ENCODE data around the gene DAZAP1. TPM values are rescaled to one million over a fixed set of nuclear protein-coding genes. Genes with fewer than 3 reads are reported as not detected.

DAZAP1 gene
- total and polyA plus RNA-seq, 4 donors, result 5.4 to 45.0 (median 29.7) TPM

DNA sequence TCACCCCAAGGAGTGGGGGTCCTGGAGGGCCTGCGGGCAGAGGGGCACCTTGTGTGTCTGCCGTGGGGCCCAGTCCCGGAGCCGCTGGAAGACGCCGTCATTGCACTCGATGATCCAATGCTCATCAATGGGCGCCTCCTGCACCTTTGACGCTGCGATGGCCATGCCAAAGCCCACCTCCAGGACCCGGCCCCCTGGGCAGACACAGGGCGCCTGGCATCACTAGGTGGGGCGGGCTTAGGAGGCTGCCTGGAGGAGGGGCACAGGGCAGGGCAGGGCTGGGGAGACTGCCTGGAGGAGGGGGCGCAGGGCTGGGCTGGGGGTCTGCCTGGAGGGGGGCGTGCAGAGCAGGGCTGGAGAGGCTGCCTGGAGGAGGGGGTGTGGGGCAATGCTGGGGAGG, 7.6 kb upstream of the DAZAP1 start:
- H3K9me3 ChIP-seq (ENCODE audit: control insufficient read depth in 4 of 4, low read length in 3 of 4), result no peaks in the 10 kb centered on the region
- H3K9ac ChIP-seq (ENCODE audit: low read depth in 1 of 2, low read length in 2 of 2), result no peak overlapping the region
- peaks cover 29 to 62% (median 47%) of the 10 kb centered on the region in 4 donors for H3K4me1 ChIP-seq (ENCODE audit: control insufficient read depth in 4 of 4, insufficient read depth in 4 of 4, low read length in 3 of 4)
- H3K36me3 ChIP-seq (ENCODE audit: control insufficient read depth in 4 of 4, insufficient read depth in 3 of 4, low read depth in 1 of 4, low read length in 3 of 4), result peaks cover 0 to 6% (median 2%) of the 10 kb centered on the region in 4 donors
- no peak for DNase-seq (ENCODE audit: low spot score)
- 70% methylated on average over 15 of the region's 15 CpGs for WGBS
- no peaks in the 10 kb centered on the region for H3K27me3 ChIP-seq (ENCODE audit: control insufficient read depth in 4 of 4, insufficient read depth in 4 of 4, low read length in 3 of 4)
- TF ChIP-seq EGR1 (IDR thresholded peaks at IDR 0.05; ENCODE audit: low read depth in 2 of 2), result no peak
- no peak for TF ChIP-seq JUND (IDR thresholded peaks at IDR 0.05)
- TF ChIP-seq, protein P1, sequence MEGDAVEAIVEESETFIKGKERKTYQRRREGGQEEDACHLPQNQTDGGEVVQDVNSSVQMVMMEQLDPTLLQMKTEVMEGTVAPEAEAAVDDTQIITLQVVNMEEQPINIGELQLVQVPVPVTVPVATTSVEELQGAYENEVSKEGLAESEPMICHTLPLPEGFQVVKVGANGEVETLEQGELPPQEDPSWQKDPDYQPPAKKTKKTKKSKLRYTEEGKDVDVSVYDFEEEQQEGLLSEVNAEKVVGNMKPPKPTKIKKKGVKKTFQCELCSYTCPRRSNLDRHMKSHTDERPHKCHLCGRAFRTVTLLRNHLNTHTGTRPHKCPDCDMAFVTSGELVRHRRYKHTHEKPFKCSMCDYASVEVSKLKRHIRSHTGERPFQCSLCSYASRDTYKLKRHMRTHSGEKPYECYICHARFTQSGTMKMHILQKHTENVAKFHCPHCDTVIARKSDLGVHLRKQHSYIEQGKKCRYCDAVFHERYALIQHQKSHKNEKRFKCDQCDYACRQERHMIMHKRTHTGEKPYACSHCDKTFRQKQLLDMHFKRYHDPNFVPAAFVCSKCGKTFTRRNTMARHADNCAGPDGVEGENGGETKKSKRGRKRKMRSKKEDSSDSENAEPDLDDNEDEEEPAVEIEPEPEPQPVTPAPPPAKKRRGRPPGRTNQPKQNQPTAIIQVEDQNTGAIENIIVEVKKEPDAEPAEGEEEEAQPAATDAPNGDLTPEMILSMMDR (IDR thresholded peaks at IDR 0.05; ENCODE audit: low read depth, low read length, missing input control), result no peak
- TF ChIP-seq YY1 (IDR thresholded peaks at IDR 0.05), result no peak
- TF ChIP-seq, protein P2, sequence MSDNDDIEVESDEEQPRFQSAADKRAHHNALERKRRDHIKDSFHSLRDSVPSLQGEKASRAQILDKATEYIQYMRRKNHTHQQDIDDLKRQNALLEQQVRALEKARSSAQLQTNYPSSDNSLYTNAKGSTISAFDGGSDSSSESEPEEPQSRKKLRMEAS (IDR thresholded peaks at IDR 0.05), result no peak
- TF ChIP-seq NR2F2 (IDR thresholded peaks at IDR 0.05), result no peak
- no peak for TF ChIP-seq RAD21 (IDR thresholded peaks at IDR 0.05)
- no peak for TF ChIP-seq SP1 (IDR thresholded peaks at IDR 0.05)
- TF ChIP-seq TAF1 (conservative IDR thresholded peaks at IDR 0.05), result no peak
- TF ChIP-seq, protein P3, sequence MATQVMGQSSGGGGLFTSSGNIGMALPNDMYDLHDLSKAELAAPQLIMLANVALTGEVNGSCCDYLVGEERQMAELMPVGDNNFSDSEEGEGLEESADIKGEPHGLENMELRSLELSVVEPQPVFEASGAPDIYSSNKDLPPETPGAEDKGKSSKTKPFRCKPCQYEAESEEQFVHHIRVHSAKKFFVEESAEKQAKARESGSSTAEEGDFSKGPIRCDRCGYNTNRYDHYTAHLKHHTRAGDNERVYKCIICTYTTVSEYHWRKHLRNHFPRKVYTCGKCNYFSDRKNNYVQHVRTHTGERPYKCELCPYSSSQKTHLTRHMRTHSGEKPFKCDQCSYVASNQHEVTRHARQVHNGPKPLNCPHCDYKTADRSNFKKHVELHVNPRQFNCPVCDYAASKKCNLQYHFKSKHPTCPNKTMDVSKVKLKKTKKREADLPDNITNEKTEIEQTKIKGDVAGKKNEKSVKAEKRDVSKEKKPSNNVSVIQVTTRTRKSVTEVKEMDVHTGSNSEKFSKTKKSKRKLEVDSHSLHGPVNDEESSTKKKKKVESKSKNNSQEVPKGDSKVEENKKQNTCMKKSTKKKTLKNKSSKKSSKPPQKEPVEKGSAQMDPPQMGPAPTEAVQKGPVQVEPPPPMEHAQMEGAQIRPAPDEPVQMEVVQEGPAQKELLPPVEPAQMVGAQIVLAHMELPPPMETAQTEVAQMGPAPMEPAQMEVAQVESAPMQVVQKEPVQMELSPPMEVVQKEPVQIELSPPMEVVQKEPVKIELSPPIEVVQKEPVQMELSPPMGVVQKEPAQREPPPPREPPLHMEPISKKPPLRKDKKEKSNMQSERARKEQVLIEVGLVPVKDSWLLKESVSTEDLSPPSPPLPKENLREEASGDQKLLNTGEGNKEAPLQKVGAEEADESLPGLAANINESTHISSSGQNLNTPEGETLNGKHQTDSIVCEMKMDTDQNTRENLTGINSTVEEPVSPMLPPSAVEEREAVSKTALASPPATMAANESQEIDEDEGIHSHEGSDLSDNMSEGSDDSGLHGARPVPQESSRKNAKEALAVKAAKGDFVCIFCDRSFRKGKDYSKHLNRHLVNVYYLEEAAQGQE (IDR thresholded peaks at IDR 0.05), result no peak
- no peak for TF ChIP-seq RXRA (IDR thresholded peaks at IDR 0.05)
- no peak for TF ChIP-seq HNF4G (IDR thresholded peaks at IDR 0.05)
- TF ChIP-seq FOXA1 (IDR thresholded peaks at IDR 0.05), result no peak
- no peak for TF ChIP-seq GABPA (IDR thresholded peaks at IDR 0.05 in 1 of 2, conservative IDR thresholded peaks at IDR 0.05 in 1 of 2)
- TF ChIP-seq, protein P4, sequence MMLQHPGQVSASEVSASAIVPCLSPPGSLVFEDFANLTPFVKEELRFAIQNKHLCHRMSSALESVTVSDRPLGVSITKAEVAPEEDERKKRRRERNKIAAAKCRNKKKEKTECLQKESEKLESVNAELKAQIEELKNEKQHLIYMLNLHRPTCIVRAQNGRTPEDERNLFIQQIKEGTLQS (IDR thresholded peaks at IDR 0.05), result no peak
- no peak for TF ChIP-seq HNF4A (conservative IDR thresholded peaks at IDR 0.05)
- TF ChIP-seq, protein P5, sequence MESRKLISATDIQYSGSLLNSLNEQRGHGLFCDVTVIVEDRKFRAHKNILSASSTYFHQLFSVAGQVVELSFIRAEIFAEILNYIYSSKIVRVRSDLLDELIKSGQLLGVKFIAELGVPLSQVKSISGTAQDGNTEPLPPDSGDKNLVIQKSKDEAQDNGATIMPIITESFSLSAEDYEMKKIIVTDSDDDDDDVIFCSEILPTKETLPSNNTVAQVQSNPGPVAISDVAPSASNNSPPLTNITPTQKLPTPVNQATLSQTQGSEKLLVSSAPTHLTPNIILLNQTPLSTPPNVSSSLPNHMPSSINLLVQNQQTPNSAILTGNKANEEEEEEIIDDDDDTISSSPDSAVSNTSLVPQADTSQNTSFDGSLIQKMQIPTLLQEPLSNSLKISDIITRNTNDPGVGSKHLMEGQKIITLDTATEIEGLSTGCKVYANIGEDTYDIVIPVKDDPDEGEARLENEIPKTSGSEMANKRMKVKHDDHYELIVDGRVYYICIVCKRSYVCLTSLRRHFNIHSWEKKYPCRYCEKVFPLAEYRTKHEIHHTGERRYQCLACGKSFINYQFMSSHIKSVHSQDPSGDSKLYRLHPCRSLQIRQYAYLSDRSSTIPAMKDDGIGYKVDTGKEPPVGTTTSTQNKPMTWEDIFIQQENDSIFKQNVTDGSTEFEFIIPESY (IDR thresholded peaks at IDR 0.05), result no peak
- no peak for TF ChIP-seq FOXA2 (IDR thresholded peaks at IDR 0.05)
- H3K27ac ChIP-seq (ENCODE audit: low read depth in 1 of 2, low read length in 2 of 2), result peak overlapping the region; percentile 73 to 93
- peak overlapping the region in 2 of 3 donors; percentile 69 to 94 for H3K4me3 ChIP-seq (ENCODE audit: low read depth in 1 of 3, low read length in 3 of 3)
